DND-41 (cell line): Measurements from ENCODE around the gene KLHDC7B.

Experiments
- ATAC-seq: fragments of 200-7000 bp; cut with Tn5 transposase; 3 replicates; pipeline ENCODE4 v1.9.1; 2021; ENCODE audit warnings: low read depth; ENCODE audit not compliant: insufficient read depth
- DNase-seq: peaks from one replicate; pipeline ENCODE4 v3.0.0-alpha.2; 2020
- H2AFZ ChIP-seq: 2 replicates; pipeline ENCODE4 v1.6.0; 2012; ENCODE audit warnings: low read depth, low read length
- H3K27ac ChIP-seq: 2 replicates; pipeline ENCODE4 v1.5.1; 2012; ENCODE audit warnings: low read length, inconsistent platforms
- H3K27me3 ChIP-seq: fragments of 200-600 bp; sonication (generic); 2 replicates; pipeline ENCODE4 v1.6.0; 2012; ENCODE audit warnings: low read length, mild to moderate bottlenecking, inconsistent platforms; ENCODE audit not compliant: insufficient read depth, poor library complexity
- H3K36me3 ChIP-seq: 2 replicates; pipeline ENCODE4 v1.5.1; 2012; ENCODE audit warnings: low read length, inconsistent platforms; ENCODE audit not compliant: insufficient read depth
- H3K4me1 ChIP-seq: 2 replicates; pipeline ENCODE4 v1.5.1; 2012; ENCODE audit warnings: mild to moderate bottlenecking, low read length; ENCODE audit not compliant: insufficient read depth
- H3K4me2 ChIP-seq: 2 replicates; pipeline ENCODE4 v1.6.0; 2012; ENCODE audit warnings: mild to moderate bottlenecking, moderate library complexity, low read length, inconsistent platforms; ENCODE audit not compliant: insufficient read depth
- H3K4me3 ChIP-seq, 2 experiments: fragments of 200-600 bp in 1 of 2; shearing (Covaris generic) in 1 of 2; 2 replicates each; pipeline ENCODE4 v1.5.1; 2012 to 2016; ENCODE audit warnings: inconsistent platforms in 2 of 2, low read length in 2 of 2, mild to moderate bottlenecking in 2 of 2, low read depth in 1 of 2, moderate library complexity in 1 of 2
- H3K79me2 ChIP-seq: 2 replicates; pipeline ENCODE4 v1.6.0; 2012; ENCODE audit warnings: low read length, inconsistent platforms; ENCODE audit not compliant: insufficient read depth
- H3K9ac ChIP-seq: 2 replicates; pipeline ENCODE4 v1.6.0; 2012; ENCODE audit warnings: low read depth, mild to moderate bottlenecking, inconsistent platforms, low read length, moderate library complexity
- H3K9me3 ChIP-seq: 2 replicates; pipeline ENCODE4 v1.5.1; 2012; ENCODE audit warnings: low read length, moderate library complexity, mild to moderate bottlenecking, inconsistent platforms; ENCODE audit not compliant: insufficient read depth, severe bottlenecking
- H4K20me1 ChIP-seq: 2 replicates; pipeline ENCODE4 v1.6.0; 2012; ENCODE audit warnings: low read length; ENCODE audit not compliant: insufficient read depth
- EZH2 ChIP-seq: IDR thresholded peaks from 3 replicates; pipeline ENCODE4 v1.6.1; 2012; ENCODE audit warnings: borderline replicate concordance, low read depth, mild to moderate bottlenecking, moderate library complexity, low read length, inconsistent platforms; ENCODE audit not compliant: severe bottlenecking
- TF ChIP-seq, protein P1 (sequence below): IDR thresholded peaks from 2 replicates; pipeline ENCODE4 v1.5.1; 2012; ENCODE audit warnings: borderline replicate concordance, low read length, moderate library complexity, mild to moderate bottlenecking; ENCODE audit not compliant: poor library complexity, severe bottlenecking; ENCODE audit errors: extremely low read depth

Gene KLHDC7B

DNA sequence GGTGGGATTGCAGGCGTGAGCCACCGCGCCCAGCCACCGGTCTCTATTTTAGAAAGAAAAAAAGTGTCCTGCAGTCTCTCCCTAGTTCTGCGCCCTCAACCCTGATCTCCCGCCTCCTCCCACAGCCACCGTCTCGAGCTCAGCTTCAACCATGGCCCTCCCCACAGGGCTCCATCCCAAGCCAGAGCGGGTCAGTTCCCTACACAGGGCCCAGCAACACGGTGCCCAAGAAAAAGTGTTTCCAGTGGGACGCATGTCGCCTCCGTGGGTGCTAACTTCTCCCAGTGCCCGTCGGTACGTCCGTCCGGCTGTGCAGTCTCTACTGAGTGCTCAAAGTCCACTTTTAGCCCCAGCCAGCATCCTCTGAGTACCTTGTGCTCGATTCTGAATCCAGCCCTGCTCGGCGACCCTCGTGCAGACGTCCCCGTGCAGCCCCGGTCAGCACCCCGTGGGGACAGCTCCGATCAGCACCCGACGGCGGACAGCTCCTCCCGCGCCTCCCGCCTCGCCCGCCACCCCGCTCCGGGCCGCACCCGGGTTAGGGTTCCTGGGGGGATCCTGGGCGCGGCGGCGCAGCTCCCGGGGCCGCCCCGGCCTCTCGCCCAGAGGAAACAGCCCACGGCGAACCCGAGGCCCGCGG lies 54.2 kb downstream of the KLHDC7B start:
- Histone ChIP-seq H3K9me3 (no peaks in the 10 kb centered on the region), H3K4me2 (no peak overlapping the region), H3K27ac (no peak overlapping the region), H2AFZ (no peak overlapping the region), H3K27me3 (no peaks in the 10 kb centered on the region), H3K4me1 (no peaks in the 10 kb centered on the region), H4K20me1 (no peaks in the 10 kb centered on the region; the same call in 1 of the 2 replicates), H3K4me3 (no peak overlapping the region), H3K9ac (no peak overlapping the region), H3K36me3 (no peaks in the 10 kb centered on the region), H3K79me2 (no peaks in the 10 kb centered on the region)
- ATAC-seq: peak; percentile 64
- TF ChIP-seq EZH2: no peak
- TF ChIP-seq, protein P1, sequence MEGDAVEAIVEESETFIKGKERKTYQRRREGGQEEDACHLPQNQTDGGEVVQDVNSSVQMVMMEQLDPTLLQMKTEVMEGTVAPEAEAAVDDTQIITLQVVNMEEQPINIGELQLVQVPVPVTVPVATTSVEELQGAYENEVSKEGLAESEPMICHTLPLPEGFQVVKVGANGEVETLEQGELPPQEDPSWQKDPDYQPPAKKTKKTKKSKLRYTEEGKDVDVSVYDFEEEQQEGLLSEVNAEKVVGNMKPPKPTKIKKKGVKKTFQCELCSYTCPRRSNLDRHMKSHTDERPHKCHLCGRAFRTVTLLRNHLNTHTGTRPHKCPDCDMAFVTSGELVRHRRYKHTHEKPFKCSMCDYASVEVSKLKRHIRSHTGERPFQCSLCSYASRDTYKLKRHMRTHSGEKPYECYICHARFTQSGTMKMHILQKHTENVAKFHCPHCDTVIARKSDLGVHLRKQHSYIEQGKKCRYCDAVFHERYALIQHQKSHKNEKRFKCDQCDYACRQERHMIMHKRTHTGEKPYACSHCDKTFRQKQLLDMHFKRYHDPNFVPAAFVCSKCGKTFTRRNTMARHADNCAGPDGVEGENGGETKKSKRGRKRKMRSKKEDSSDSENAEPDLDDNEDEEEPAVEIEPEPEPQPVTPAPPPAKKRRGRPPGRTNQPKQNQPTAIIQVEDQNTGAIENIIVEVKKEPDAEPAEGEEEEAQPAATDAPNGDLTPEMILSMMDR: no peak
- DNase-seq: peak; percentile 45

DNA sequence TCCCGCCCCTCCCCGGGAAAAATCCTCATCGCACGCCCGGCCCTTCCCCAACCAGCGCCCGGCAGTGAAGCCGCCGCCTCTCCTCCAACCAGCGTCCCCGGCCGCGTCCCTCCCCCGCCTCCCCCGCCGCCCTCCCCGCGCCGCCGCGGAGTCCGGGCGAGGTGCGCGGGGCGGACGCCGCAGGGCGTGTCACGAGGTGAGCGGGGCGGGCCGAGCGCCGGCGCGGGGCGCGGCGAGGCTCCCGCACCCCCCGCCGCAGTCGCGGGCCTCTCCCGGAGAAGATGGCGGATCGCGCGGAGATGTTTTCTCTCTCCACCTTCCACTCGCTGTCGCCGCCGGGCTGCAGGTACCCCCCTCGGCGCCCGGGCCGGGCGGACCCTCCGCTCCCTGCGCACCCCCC lies 54.8 kb downstream of the KLHDC7B start, which contains the start of gene MAPK8IP2:
MAPK8IP2 (plus strand) TSS at position 256 of the 400 bp plus-strand sequence; CDS start at position 282, 26 bp downstream.
- Histone ChIP-seq H3K4me2 (no peak within 1 kb of the TSS), H3K4me3 (no peak within 1 kb of the TSS), H4K20me1 (no peaks in the 10 kb centered on the region; the same call in 1 of the 2 replicates), H3K4me1 (no peaks in the 10 kb centered on the region), H3K27ac (no peak within 1 kb of the TSS), H3K36me3 (no peaks in the 10 kb centered on the region), H3K27me3 (no peaks in the 10 kb centered on the region), H3K9me3 (no peaks in the 10 kb centered on the region), H3K79me2 (no peaks in the 10 kb centered on the region), H3K9ac (no peak within 1 kb of the TSS), H2AFZ (no peak within 1 kb of the TSS)
- no peak for TF ChIP-seq EZH2
- TF ChIP-seq, protein P1: no peak
- ATAC-seq (no peak), DNase-seq (no peak)
